K562 (cell line): ENCODE data around the gene SLC22A1. TPM values are rescaled to one million over a fixed set of nuclear protein-coding genes. Genes with fewer than 3 reads are reported as not detected.
A peak's percentile ranks its signal among the peaks of the same experiment; 100 is the strongest.

Experiments used
- ATAC-seq: fragments of 200-7000 bp; cut with Tn5 transposase; 3 replicates; pipeline ENCODE4 v1.9.1; 2020; ENCODE audit warnings: moderate library complexity
- BruUV-seq: library from RNA; stranded (reverse); fragments of 400-500 nt; replicated peaks from 2 replicates; lab custom pipeline; 2021; lab: Mats Ljungman, UMichigan
- CTCF ChIA-PET: fragments of 300-600 bp; formaldehyde crosslinking; extraction: SDS; loops from one replicate; lab custom pipeline; 2021; ENCODE audit warnings: low intra/inter-chr PET ratio; lab: Yijun Ruan, JAX
- POLR2A ChIA-PET: fragments of 300-600, 350-650 bp; sonication (Branson Sonifier 250); formaldehyde crosslinking; extraction: SDS; loops from one replicate; lab custom pipeline; 2021; ENCODE audit warnings: antibody characterized with exemption, inconsistent platforms; lab: Yijun Ruan, JAX
- DNase-seq, 4 experiments: peaks; one replicate each; pipeline versions ENCODE4 v3.0.0 to v3.0.0-alpha.2; 2011 to 2018; ENCODE audit warnings: low spot score in 3 of 4, mixed read lengths in 3 of 4; ENCODE audit errors: extremely low read depth in 1 of 4
- FAIRE-seq: peaks from 2 replicates; lab custom pipeline; 2011; peaks lifted over from hg19 to GRCh38; lab: Jason Lieb, UNC
- H2AFZ ChIP-seq: 2 replicates; pipeline ENCODE4 v1.6.0; 2011; ENCODE audit warnings: low read depth, low read length, control low read depth, inconsistent platforms
- H3K27ac ChIP-seq: fragments of 200-600 bp; 3 replicates; pipeline ENCODE4 v1.8.0; 2011; ENCODE audit warnings: low read depth, mild to moderate bottlenecking, control low read depth, inconsistent platforms, low read length, moderate library complexity, mixed read lengths; ENCODE audit errors: extremely low read depth
- H3K27me3 ChIP-seq, 2 experiments: fragments of 300-600 bp in 1 of 2; 2 replicates in 1 of 2; 3 replicates in 1 of 2; pipeline versions ENCODE4 v1.6.0 to v1.8.0; 2011; ENCODE audit warnings: inconsistent platforms in 2 of 2, low read length in 2 of 2, mild to moderate bottlenecking in 1 of 2, mixed read lengths in 1 of 2, moderate library complexity in 1 of 2; ENCODE audit not compliant: control insufficient read depth in 2 of 2, insufficient read depth in 2 of 2
- H3K36me3 ChIP-seq: fragments of 300-600 bp; 3 replicates; pipeline ENCODE4 v1.8.0; 2011; ENCODE audit warnings: mild to moderate bottlenecking, low read length, inconsistent platforms; ENCODE audit not compliant: control insufficient read depth, insufficient read depth
- H3K4me1 ChIP-seq, 2 experiments: fragments of 200-600 bp in 1 of 2; replicated peaks in 1 of 2; 2 replicates in 1 of 2; 3 replicates in 1 of 2; pipeline versions ENCODE4 v1.5.1 to v1.8.0; 2011; ENCODE audit warnings: inconsistent platforms in 2 of 2, low read length in 2 of 2, mild to moderate bottlenecking in 1 of 2, mixed read lengths in 1 of 2, moderate library complexity in 1 of 2; ENCODE audit not compliant: control insufficient read depth in 2 of 2, insufficient read depth in 2 of 2
- H3K4me2 ChIP-seq: 2 replicates; pipeline ENCODE4 v1.6.1; 2011; ENCODE audit warnings: low read length, control low read depth, inconsistent platforms, mixed read lengths; ENCODE audit not compliant: insufficient read depth
- H3K4me3 ChIP-seq: fragments of 200-600 bp; sonication (generic), shearing (Covaris generic); 2 replicates; pipeline ENCODE4 v1.5.1; 2016; ENCODE audit warnings: control low read depth, inconsistent platforms
- H3K79me2 ChIP-seq: fragments of 200-600 bp; 3 replicates; pipeline ENCODE4 v1.8.0; 2011; ENCODE audit warnings: low read length, inconsistent platforms; ENCODE audit not compliant: control insufficient read depth, insufficient read depth
- H3K9ac ChIP-seq, 2 experiments: 2 replicates each; pipeline versions ENCODE4 v1.6.0 to v1.6.1; 2011; ENCODE audit warnings: low read depth in 2 of 2, low read length in 2 of 2, control low read depth in 1 of 2, inconsistent platforms in 1 of 2, mild to moderate bottlenecking in 1 of 2, mixed read lengths in 1 of 2; ENCODE audit not compliant: insufficient read depth in 1 of 2
- H3K9me1 ChIP-seq: one replicate; pipeline ENCODE4 v1.6.0; 2011; ENCODE audit warnings: inconsistent platforms, mild to moderate bottlenecking, low read length, moderate library complexity; ENCODE audit not compliant: control insufficient read depth, insufficient read depth
- H3K9me3 ChIP-seq: replicated peaks from 2 replicates; pipeline ENCODE4 v1.5.1; 2011; ENCODE audit warnings: low read depth, low read length, inconsistent platforms; ENCODE audit not compliant: control insufficient read depth, insufficient read depth
- H4K20me1 ChIP-seq: replicated peaks from 2 replicates; pipeline ENCODE4 v1.6.1; 2011; ENCODE audit warnings: low read length, inconsistent platforms, mixed read lengths; ENCODE audit not compliant: control insufficient read depth, insufficient read depth
- CHD4 ChIP-seq: fragments of 200-600 bp; sonication (generic); IDR thresholded peaks from 3 replicates; pipeline ENCODE4 v1.6.1; 2012; ENCODE audit warnings: low read depth, mild to moderate bottlenecking, mixed read lengths, low read length, inconsistent platforms; ENCODE audit not compliant: insufficient read depth, insufficient replicate concordance, poor library complexity, severe bottlenecking
- ELF4 ChIP-seq: fragments of 450-650 bp; formaldehyde crosslinking; IDR thresholded peaks from 2 replicates; pipeline ENCODE4 v1.4.0; 2022; ENCODE audit warnings: missing genetic modification characterization
- FUS ChIP-seq: fragments of 200-400 bp; formaldehyde crosslinking; optimal IDR thresholded peaks from 2 replicates; pipeline ENCODE3; 2017; ENCODE audit warnings: low read depth, low read length
- KDM5B ChIP-seq: fragments of 200-600 bp; sonication (generic); IDR thresholded peaks from 2 replicates; pipeline ENCODE4 v1.6.1; 2012; ENCODE audit warnings: low read depth, mild to moderate bottlenecking, moderate library complexity, low read length, control low read depth, inconsistent platforms; ENCODE audit not compliant: insufficient replicate concordance
- TRIM24 ChIP-seq, 2 experiments: fragments of 450-650 bp; IDR thresholded peaks; 2 replicates each; pipeline ENCODE4 v1.6.1; 2016
- ZNF395 ChIP-seq: fragments of 200-800 bp; sonication (Bioruptor generic); IDR thresholded peaks from 2 replicates; pipeline ENCODE4 v1.6.1; 2017; ENCODE audit warnings: missing genetic modification characterization, missing compliant biosample characterization
- ZNF507 ChIP-seq: conservative IDR thresholded peaks from 2 replicates; pipeline ENCODE4 v1.6.1; 2017; ENCODE audit warnings: missing genetic modification characterization, missing compliant biosample characterization
- ZNF77 ChIP-seq: fragments of 250-450 bp; sonication (Bioruptor Pico); IDR thresholded peaks from 2 replicates; pipeline ENCODE4 v1.5.0; 2020
- WGBS: fragments of 100-300 bp; shearing (Covaris generic); methylation state at CpG from one replicate; pipeline ENCODE4 v1.1.6; 2016; ENCODE audit warnings: low coverage, mixed read lengths; ENCODE audit not compliant: insufficient coverage; ENCODE audit errors: missing lambda C conversion rate; 5-methylcytosine and 5-hydroxymethylcytosine counted together
- in situ Hi-C: fragments of 300-500 bp; cut with MboI; formaldehyde crosslinking; loops from 4 replicates; pipeline ENCODE4 v1.15.0; 2018; ENCODE audit warnings: inconsistent platforms, mixed read lengths
- intact Hi-C: fragments of 100-400 bp; cut with micrococcal nuclease; formaldehyde crosslinking; loops from 2 replicates; pipeline ENCODE4 v1.14.2; 2022
- polyA plus RNA-seq, 8 experiments: library from polyadenylated mRNA; depleted of rRNA in 4 of 8; stranded (reverse) in 5 of 8; unstranded in 3 of 8; fragments of >200 nt; fragmentation: Nextera tagmentation in 2 of 8; fragmentation: Illumina TruSeq in 1 of 8; extraction: Ambion mirVana in 2 of 8; extraction: Trizol in 1 of 8; gene quantifications; 2 replicates each; pipeline versions ENCODE4 v1.2.1 to v1.2.3, GENCODE V29; 2011 to 2014; ENCODE audit warnings: inconsistent platforms in 1 of 8, missing spikeins in 1 of 8
- total RNA-seq, 7 experiments: library from RNA; depleted of rRNA in 6 of 7; stranded (reverse); fragments of >200 nt in 6 of 7; fragmentation: Illumina TruSeq in 2 of 7; extraction: Trizol in 2 of 7; gene quantifications; 2 replicates each; pipeline versions ENCODE4 v1.2.1 to v1.2.3, GENCODE V29; 2011 to 2021; ENCODE audit warnings: low replicate concordance in 1 of 7

The SLC22A1 gene
- total and polyA plus RNA-seq, 9 of the 15 experiments (the other 6 are each of a cell fraction or from before 2014, with no cell fraction given) = 0.11 to 0.60 (median 0.26) TPM; not detected in 4

GRCh38 chr6:160147146-160147536 lies 25.5 kb downstream of the SLC22A1 start:
- no peaks in the 10 kb centered on the region for H4K20me1 ChIP-seq
- DNase-seq (no peak), FAIRE-seq (no peak), ATAC-seq (peak; percentile 25; the same call in 1 of the 3 replicates)
- 13% methylated on average over 3 of the region's 3 CpGs for WGBS
- H3K4me1 ChIP-seq = 0 out of 5 replicates have a peak, but pooled peaks cover 0 to 7% of the 10 kb centered on the region in 2 experiments
- TF ChIP-seq ZNF395 (no peak), ZNF507 (tag) (no peak)
- H3K4me2 ChIP-seq = no peak overlapping the region
- H3K4me3 ChIP-seq = no peak overlapping the region
- H3K27me3 ChIP-seq = peaks cover 0 to 4% of the 10 kb centered on the region in 2 experiments; a peak in 2 of 5 replicates
- H3K9ac ChIP-seq = no peak overlapping the region
- intact Hi-C loops (no loop called here), in situ Hi-C loops (no loop called here)
- H3K79me2 ChIP-seq = no peaks in the 10 kb centered on the region
- H3K27ac ChIP-seq = no peak overlapping the region
- no peak overlapping the region for H2AFZ ChIP-seq
- H3K36me3 ChIP-seq = no peaks in the 10 kb centered on the region
- no peaks in the 10 kb centered on the region for H3K9me1 ChIP-seq
- POLR2A ChIA-PET = interaction anchor here (0.6 to 1.5 kb wide), 2 partner anchors 15 to 40 kb away, joined by 3 read pairs; no protein-coding TSS in a partner anchor
- CTCF ChIA-PET = no interaction called here
- H3K9me3 ChIP-seq = no peaks in the 10 kb centered on the region
- no TSS peak for BruUV-seq

GRCh38 chr6:160154471-160154870 lies 32.9 kb downstream of the SLC22A1 start:
- Histone ChIP-seq H3K4me2 (no peak overlapping the region), H3K79me2 (no peaks in the 10 kb centered on the region), H3K4me1 (no peaks in the 10 kb centered on the region; a peak in 1 of 5 replicates), H3K36me3 (no peaks in the 10 kb centered on the region), H3K4me3 (no peak overlapping the region), H3K9me1 (no peaks in the 10 kb centered on the region), H3K27me3 (peaks cover 0 to 4% of the 10 kb centered on the region in 2 experiments; a peak in 1 of 5 replicates), H4K20me1 (no peaks in the 10 kb centered on the region), H2AFZ (no peak overlapping the region), H3K9me3 (no peaks in the 10 kb centered on the region), H3K9ac (no peak overlapping the region), H3K27ac (no peak overlapping the region)
- BruUV-seq = no TSS peak
- DNase-seq (no peak), FAIRE-seq (no peak), ATAC-seq (no peak)
- ChIA-PET POLR2A (no interaction called here), CTCF (no interaction called here)
- intact Hi-C loops (no loop called here), in situ Hi-C loops (no loop called here)
- WGBS = 0% methylated on average over 3 of the region's 3 CpGs
- TF ChIP-seq KDM5B (no peak), FUS (no peak), ELF4 (CRISPR knock-in tag) (no peak), CHD4 (no peak), TRIM24 (IDR thresholded peaks at IDR 0.05) (no peak), ZNF77 (CRISPR knock-in tag) (no peak)
